Stimulated activated CD8-positive, alpha-beta memory T cell treated with anti-CD3 and anti-CD28 coated beads, Interleukin-4, amount 100 ng/mL, for 48 hours (primary cell): ENCODE data around the gene METTL25B.
A peak's percentile ranks its signal among the peaks of the same experiment; 100 is the strongest.

Experiments
- DNase-seq: peaks from one replicate; pipeline ENCODE4 v3.0.0-alpha.2; 2020

Gene METTL25B

GRCh38 chr1:156727926-156728598 is at the start of gene METTL25B:
Gene METTL25B (plus strand): TSS chr1:156728469. CDS start chr1:156729105, 636 bp downstream.
- peak; percentile 87 for DNase-seq

GRCh38 chr1:156680056-156680455 is 48.2 kb upstream of the METTL25B start:
- no peak for DNase-seq

GRCh38 chr1:156681196-156681960 is 46.9 kb upstream of the METTL25B start:
- no peak for DNase-seq

GRCh38 chr1:156682166-156682890 is 45.9 kb upstream of the METTL25B start:
- DNase-seq: no peak

GRCh38 chr1:156684227-156684782 is 44.0 kb upstream of the METTL25B start:
- DNase-seq: peak; percentile 57

- DNase-seq: peak; percentile 84
Observed at GRCh38 chr1:156689035-156689952, 39.0 kb upstream of the METTL25B start.

GRCh38 chr1:156689953-156690674 is 38.2 kb upstream of the METTL25B start:
- DNase-seq: no peak

- DNase-seq: no peak
Observed at GRCh38 chr1:156690675-156691036, 37.6 kb upstream of the METTL25B start.

GRCh38 chr1:156691191-156691590 is 37.1 kb upstream of the METTL25B start:
- no peak for DNase-seq

- no peak for DNase-seq
Observed at GRCh38 chr1:156691665-156692440, 36.4 kb upstream of the METTL25B start.

GRCh38 chr1:156692441-156692924 is 35.8 kb upstream of the METTL25B start:
- DNase-seq: no peak

GRCh38 chr1:156692925-156693847 is 35.1 kb upstream of the METTL25B start:
- DNase-seq: no peak

GRCh38 chr1:156693848-156694689 is 34.2 kb upstream of the METTL25B start:
- no peak for DNase-seq

- no peak for DNase-seq
Observed at GRCh38 chr1:156694690-156694962, 33.6 kb upstream of the METTL25B start.

GRCh38 chr1:156696755-156697154 is 31.5 kb upstream of the METTL25B start:
- no peak for DNase-seq

GRCh38 chr1:156697481-156697880 is 30.8 kb upstream of the METTL25B start:
- no peak for DNase-seq

GRCh38 chr1:156698995-156699394 is 29.3 kb upstream of the METTL25B start:
- DNase-seq: no peak

- DNase-seq: no peak
Observed at GRCh38 chr1:156700736-156701531, 27.3 kb upstream of the METTL25B start.
